A549 (cell line): ENCODE data around the gene INHBA. TPM values are rescaled to one million over a fixed set of nuclear protein-coding genes. Genes with fewer than 3 reads are reported as not detected.

ENCODE experiments used
- ATAC-seq, 2 experiments: fragments of 200-7000 bp in 1 of 2; fragments of >200 bp in 1 of 2; cut with Nextera tagmentation in 1 of 2; cut with Tn5 transposase in 1 of 2; 3 replicates each; pipeline versions ENCODE4 v1.8.0 to v1.9.1; 2018 to 2020; ENCODE audit warnings: mild to moderate bottlenecking in 1 of 2, moderate library complexity in 1 of 2
- CTCF ChIA-PET: fragments of 300-600 bp; sonication (Branson Sonifier 250); formaldehyde crosslinking; extraction: SDS; loops from one replicate; lab custom pipeline; 2021; ENCODE audit warnings: antibody characterized with exemption, inconsistent platforms; lab: Yijun Ruan, JAX
- POLR2A ChIA-PET: fragments of 350-600 bp; formaldehyde crosslinking; extraction: SDS; loops from one replicate; lab custom pipeline; 2021; ENCODE audit warnings: antibody characterized with exemption, inconsistent platforms; lab: Yijun Ruan, JAX
- DNase-seq, 2 experiments: peaks; one replicate each; pipeline versions ENCODE4 v3.0.0 to v3.0.0-alpha.2; 2011 to 2016; ENCODE audit warnings: low read depth in 1 of 2, low spot score in 1 of 2
- FAIRE-seq: peaks from 2 replicates; lab custom pipeline; 2011; peaks lifted over from hg19 to GRCh38; lab: Jason Lieb, UNC
- H3K27ac ChIP-seq, 2 experiments: fragments of >200 bp; sonication (Bioruptor Twin); formaldehyde crosslinking; 3 replicates each; pipeline ENCODE4 v1.5.1; 2016 to 2017
- H3K4me1 ChIP-seq: fragments of >200 bp; sonication (Bioruptor Twin); formaldehyde crosslinking; 3 replicates; pipeline ENCODE4 v1.6.1; 2016
- H3K4me2 ChIP-seq: fragments of >200 bp; sonication (Bioruptor Twin); formaldehyde crosslinking; 3 replicates; pipeline ENCODE4 v1.6.1; 2016
- H3K4me3 ChIP-seq: fragments of >200 bp; sonication (Bioruptor Twin); formaldehyde crosslinking; 3 replicates; pipeline ENCODE4 v1.5.1; 2016
- H3K9me3 ChIP-seq: fragments of >200 bp; sonication (Bioruptor Twin); formaldehyde crosslinking; 3 replicates; pipeline ENCODE4 v1.6.1; 2016
- CHD2 ChIP-seq: fragments of 150-350 bp; IDR thresholded peaks from 2 replicates; pipeline ENCODE4 v1.6.1; 2014; ENCODE audit warnings: low read length; ENCODE audit not compliant: partially characterized antibody
- EHF ChIP-seq: fragments of 250-450 bp; sonication (Bioruptor Pico); IDR thresholded peaks from 2 replicates; pipeline ENCODE4 v1.5.0; 2020; ENCODE audit warnings: mild to moderate bottlenecking
- HEYL ChIP-seq: fragments of 250-450 bp; sonication (Bioruptor Pico); IDR thresholded peaks from 2 replicates; pipeline ENCODE4 v1.8.0; 2021; ENCODE audit warnings: mild to moderate bottlenecking, moderate library complexity
- HOXA7 ChIP-seq: fragments of 250-450 bp; sonication (Bioruptor Pico); IDR thresholded peaks from 2 replicates; pipeline ENCODE4 v1.5.0; 2020; ENCODE audit warnings: mild to moderate bottlenecking, moderate library complexity
- KDM5A ChIP-seq: fragments of 200-600 bp; sonication (generic); IDR thresholded peaks from 2 replicates; pipeline ENCODE4 v1.6.1; 2016; ENCODE audit warnings: antibody characterized with exemption, mild to moderate bottlenecking
- NR3C1 ChIP-seq: fragments of >200 bp; sonication (Bioruptor Twin); formaldehyde crosslinking; IDR thresholded peaks from 3 replicates; pipeline ENCODE4 v1.6.1; 2017
- POLR2AphosphoS2 ChIP-seq: conservative IDR thresholded peaks from 2 replicates; pipeline ENCODE4 v1.6.1; 2012; ENCODE audit warnings: low read length, improper control_type of control experiment, inconsistent platforms
- RAD21 ChIP-seq, 2 experiments: fragments of >200 bp in 1 of 2; sonication (Bioruptor Twin) in 1 of 2; formaldehyde crosslinking in 1 of 2; IDR thresholded peaks in 1 of 2; conservative IDR thresholded peaks in 1 of 2; 2 replicates in 1 of 2; 3 replicates in 1 of 2; pipeline ENCODE4 v1.6.1; 2012 to 2018; ENCODE audit warnings: inconsistent platforms in 1 of 2
- RNF2 ChIP-seq: fragments of 200-600 bp; sonication (generic); IDR thresholded peaks from 2 replicates; pipeline ENCODE4 v1.6.1; 2016; ENCODE audit warnings: low read depth, mild to moderate bottlenecking, antibody characterized with exemption, moderate library complexity, borderline replicate concordance
- SMC3 ChIP-seq: fragments of >200 bp; sonication (Bioruptor Twin); formaldehyde crosslinking; IDR thresholded peaks from 3 replicates; pipeline ENCODE4 v1.6.1; 2018; ENCODE audit warnings: inconsistent platforms
- whole genome bisulfite sequencing: methylation state at CpG from one replicate; pipeline ENCODE4 v1.1.6; 2017; ENCODE audit errors: missing lambda C conversion rate; 5-methylcytosine and 5-hydroxymethylcytosine counted together
- polyA plus RNA-seq, 4 experiments: library from polyadenylated mRNA; depleted of rRNA in 3 of 4; stranded (reverse); fragments of >200 nt; fragmentation: RNase III in 1 of 4; extraction: RNeasy Plus Mini Kit Qiagen cat#74134 plus additional on column Dnase treatment in 1 of 4; gene quantifications; 2 replicates in 3 of 4; 3 replicates in 1 of 4; pipeline ENCODE4 v1.2.3, GENCODE V29; 2011 to 2017
- TF ChIP-seq, protein P1 (sequence below): IDR thresholded peaks from 2 replicates; pipeline ENCODE4 v1.6.1; 2012
- TF ChIP-seq, protein P2 (sequence below): fragments of >200 bp; sonication (Bioruptor Twin); formaldehyde crosslinking; IDR thresholded peaks from 3 replicates; pipeline ENCODE4 v1.6.1; 2016
- TF ChIP-seq, protein P3 (sequence below): fragments of 200-600 bp; sonication (generic); IDR thresholded peaks from 2 replicates; pipeline ENCODE4 v1.6.1; 2016; ENCODE audit warnings: antibody characterized with exemption, mild to moderate bottlenecking, moderate library complexity
- TF ChIP-seq, protein P4 (sequence below): fragments of 450-650 bp; IDR thresholded peaks from 2 replicates; pipeline ENCODE4 v1.6.1; 2014; ENCODE audit warnings: antibody characterized with exemption
- TF ChIP-seq, protein P5 (sequence below): fragments of 150-350 bp; IDR thresholded peaks from 2 replicates; pipeline ENCODE4 v1.6.1; 2014; ENCODE audit warnings: low read depth, mild to moderate bottlenecking, low read length
- TF ChIP-seq, protein P6 (sequence below): fragments of 250-450 bp; sonication (Bioruptor Pico); IDR thresholded peaks from 2 replicates; pipeline ENCODE4 v1.5.0; 2021; ENCODE audit warnings: mild to moderate bottlenecking, moderate library complexity, borderline replicate concordance
- TF ChIP-seq, protein P7 (sequence below): IDR thresholded peaks from 2 replicates; pipeline ENCODE4 v1.6.1; 2012; ENCODE audit warnings: low read depth, borderline replicate concordance
- TF ChIP-seq, protein P8 (sequence below): fragments of >200 bp; sonication (Bioruptor Twin); formaldehyde crosslinking; IDR thresholded peaks from 2 replicates; pipeline ENCODE4 v1.6.1; 2016

Gene INHBA
- polyA plus RNA-seq, 2 of the 4 experiments (the other 2 are of a cell fraction), result 0.13 to 0.23 TPM

DNA sequence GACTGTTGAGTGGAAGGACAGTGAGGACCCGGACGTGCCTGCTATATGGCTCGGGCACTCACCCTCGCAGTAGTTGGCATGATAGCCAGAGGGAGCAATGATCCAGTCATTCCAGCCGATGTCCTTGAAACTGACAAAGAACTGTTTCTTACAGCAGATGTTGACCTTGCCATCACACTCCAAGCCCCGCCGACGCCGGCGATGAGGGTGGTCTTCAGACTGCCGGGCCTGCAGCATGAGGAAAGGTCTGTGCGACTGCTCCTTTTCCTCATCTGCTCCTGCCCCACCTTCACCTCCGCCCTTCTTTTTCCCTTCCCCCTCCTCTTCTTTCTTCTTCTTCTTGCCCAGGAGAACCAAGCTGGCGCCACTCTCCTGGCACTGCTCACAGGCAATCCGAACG, 13.1 kb downstream of the INHBA start:
- Histone ChIP-seq H3K4me3 (no peak overlapping the region), H3K9me3 (no peaks in the 10 kb centered on the region), H3K4me1 (no peaks in the 10 kb centered on the region), H3K27ac (no peak overlapping the region), H3K4me2 (no peak overlapping the region)
- WGBS, result 57% methylated on average over 16 of the region's 16 CpGs
- POLR2A ChIA-PET, result no interaction called here
- TF ChIP-seq NR3C1 (no peak), CHD2 (no peak)
- TF ChIP-seq, protein P1, sequence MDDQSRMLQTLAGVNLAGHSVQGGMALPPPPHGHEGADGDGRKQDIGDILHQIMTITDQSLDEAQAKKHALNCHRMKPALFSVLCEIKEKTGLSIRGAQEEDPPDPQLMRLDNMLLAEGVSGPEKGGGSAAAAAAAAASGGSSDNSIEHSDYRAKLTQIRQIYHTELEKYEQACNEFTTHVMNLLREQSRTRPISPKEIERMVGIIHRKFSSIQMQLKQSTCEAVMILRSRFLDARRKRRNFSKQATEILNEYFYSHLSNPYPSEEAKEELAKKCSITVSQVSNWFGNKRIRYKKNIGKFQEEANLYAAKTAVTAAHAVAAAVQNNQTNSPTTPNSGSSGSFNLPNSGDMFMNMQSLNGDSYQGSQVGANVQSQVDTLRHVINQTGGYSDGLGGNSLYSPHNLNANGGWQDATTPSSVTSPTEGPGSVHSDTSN, result no peak
- TF ChIP-seq, protein P2, sequence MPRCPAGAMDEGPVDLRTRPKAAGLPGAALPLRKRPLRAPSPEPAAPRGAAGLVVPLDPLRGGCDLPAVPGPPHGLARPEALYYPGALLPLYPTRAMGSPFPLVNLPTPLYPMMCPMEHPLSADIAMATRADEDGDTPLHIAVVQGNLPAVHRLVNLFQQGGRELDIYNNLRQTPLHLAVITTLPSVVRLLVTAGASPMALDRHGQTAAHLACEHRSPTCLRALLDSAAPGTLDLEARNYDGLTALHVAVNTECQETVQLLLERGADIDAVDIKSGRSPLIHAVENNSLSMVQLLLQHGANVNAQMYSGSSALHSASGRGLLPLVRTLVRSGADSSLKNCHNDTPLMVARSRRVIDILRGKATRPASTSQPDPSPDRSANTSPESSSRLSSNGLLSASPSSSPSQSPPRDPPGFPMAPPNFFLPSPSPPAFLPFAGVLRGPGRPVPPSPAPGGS, result no peak
- no peak for FAIRE-seq
- CTCF ChIA-PET, result no interaction called here
- ATAC-seq, result no peak
- no peak for DNase-seq

DNA sequence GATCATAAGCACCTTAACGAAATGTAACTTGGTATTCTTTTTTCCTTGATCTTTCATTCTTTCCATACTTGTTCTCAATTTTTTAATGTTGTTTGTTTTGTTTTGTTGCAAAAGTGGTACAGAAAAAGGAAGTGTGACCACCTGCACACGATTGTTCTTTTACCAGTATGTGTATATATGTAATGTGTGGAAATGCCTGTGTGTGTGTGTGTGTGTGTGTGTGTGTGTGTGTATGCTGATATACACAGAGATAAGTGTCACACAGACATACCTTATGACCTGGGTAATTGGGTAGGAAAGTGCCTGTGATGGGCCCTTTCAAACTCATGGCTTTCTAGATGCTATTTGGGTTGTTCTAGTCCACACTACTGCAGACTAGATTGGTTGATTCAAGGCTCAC, 14.0 kb downstream of the INHBA start:
- FAIRE-seq (no peak), ATAC-seq (no peak), DNase-seq (no peak)
- POLR2A ChIA-PET, result no interaction called here
- H3K27ac ChIP-seq, result no peak overlapping the region
- WGBS, result 1% methylated on average over 2 of the region's 2 CpGs
- CTCF ChIA-PET, result interaction anchor here (3.0 kb wide), 1 partner anchor 7 kb away, joined by 15 read pairs; no protein-coding TSS in a partner anchor
- H3K4me2 ChIP-seq, result no peak overlapping the region
- H3K9me3 ChIP-seq, result no peaks in the 10 kb centered on the region
- H3K4me3 ChIP-seq, result no peak overlapping the region
- TF ChIP-seq, protein P3, sequence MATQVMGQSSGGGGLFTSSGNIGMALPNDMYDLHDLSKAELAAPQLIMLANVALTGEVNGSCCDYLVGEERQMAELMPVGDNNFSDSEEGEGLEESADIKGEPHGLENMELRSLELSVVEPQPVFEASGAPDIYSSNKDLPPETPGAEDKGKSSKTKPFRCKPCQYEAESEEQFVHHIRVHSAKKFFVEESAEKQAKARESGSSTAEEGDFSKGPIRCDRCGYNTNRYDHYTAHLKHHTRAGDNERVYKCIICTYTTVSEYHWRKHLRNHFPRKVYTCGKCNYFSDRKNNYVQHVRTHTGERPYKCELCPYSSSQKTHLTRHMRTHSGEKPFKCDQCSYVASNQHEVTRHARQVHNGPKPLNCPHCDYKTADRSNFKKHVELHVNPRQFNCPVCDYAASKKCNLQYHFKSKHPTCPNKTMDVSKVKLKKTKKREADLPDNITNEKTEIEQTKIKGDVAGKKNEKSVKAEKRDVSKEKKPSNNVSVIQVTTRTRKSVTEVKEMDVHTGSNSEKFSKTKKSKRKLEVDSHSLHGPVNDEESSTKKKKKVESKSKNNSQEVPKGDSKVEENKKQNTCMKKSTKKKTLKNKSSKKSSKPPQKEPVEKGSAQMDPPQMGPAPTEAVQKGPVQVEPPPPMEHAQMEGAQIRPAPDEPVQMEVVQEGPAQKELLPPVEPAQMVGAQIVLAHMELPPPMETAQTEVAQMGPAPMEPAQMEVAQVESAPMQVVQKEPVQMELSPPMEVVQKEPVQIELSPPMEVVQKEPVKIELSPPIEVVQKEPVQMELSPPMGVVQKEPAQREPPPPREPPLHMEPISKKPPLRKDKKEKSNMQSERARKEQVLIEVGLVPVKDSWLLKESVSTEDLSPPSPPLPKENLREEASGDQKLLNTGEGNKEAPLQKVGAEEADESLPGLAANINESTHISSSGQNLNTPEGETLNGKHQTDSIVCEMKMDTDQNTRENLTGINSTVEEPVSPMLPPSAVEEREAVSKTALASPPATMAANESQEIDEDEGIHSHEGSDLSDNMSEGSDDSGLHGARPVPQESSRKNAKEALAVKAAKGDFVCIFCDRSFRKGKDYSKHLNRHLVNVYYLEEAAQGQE, result no peak
- TF ChIP-seq POLR2AphosphoS2, result no peak
- TF ChIP-seq, protein P4, sequence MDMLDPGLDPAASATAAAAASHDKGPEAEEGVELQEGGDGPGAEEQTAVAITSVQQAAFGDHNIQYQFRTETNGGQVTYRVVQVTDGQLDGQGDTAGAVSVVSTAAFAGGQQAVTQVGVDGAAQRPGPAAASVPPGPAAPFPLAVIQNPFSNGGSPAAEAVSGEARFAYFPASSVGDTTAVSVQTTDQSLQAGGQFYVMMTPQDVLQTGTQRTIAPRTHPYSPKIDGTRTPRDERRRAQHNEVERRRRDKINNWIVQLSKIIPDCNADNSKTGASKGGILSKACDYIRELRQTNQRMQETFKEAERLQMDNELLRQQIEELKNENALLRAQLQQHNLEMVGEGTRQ, result no peak
- H3K4me1 ChIP-seq, result no peaks in the 10 kb centered on the region

DNA sequence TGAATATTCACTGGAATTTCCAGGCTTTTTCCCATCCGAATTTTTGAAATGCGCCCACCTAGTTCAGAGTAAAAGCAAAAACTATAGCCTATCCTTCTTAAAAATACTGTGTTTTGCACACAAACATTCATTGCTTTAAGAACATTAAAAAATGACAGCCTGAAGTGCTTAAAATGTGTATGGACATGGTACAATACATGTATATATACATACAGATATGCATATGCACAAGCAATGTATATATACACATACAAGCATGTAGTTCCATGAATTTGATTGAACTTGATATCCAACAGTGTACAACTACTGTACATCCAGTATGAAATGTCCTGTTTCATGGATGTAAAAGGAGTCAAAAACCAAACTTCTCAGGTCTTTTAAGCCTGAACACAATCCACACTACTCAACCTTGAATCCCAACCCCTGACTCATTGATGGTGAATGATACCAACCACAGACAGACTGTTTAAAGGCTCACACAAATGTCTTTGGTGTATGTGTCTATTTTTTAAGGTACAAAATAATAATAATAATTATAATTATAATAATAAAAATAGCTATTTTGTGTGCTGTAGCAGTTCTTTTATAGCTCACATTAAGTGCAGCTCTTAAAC, 14.8 kb downstream of the INHBA start:
- no peak overlapping the region for H3K4me2 ChIP-seq
- 38% methylated on average over 2 of the region's 2 CpGs for WGBS
- H3K4me1 ChIP-seq, result no peaks in the 10 kb centered on the region
- DNase-seq (no peak), ATAC-seq (no peak), FAIRE-seq (no peak)
- H3K9me3 ChIP-seq, result no peaks in the 10 kb centered on the region
- ChIA-PET POLR2A (no interaction called here), CTCF (interaction anchor here (3.0 kb wide), 1 partner anchor 8 kb away, joined by 15 read pairs; no protein-coding TSS in a partner anchor)
- H3K4me3 ChIP-seq, result no peak overlapping the region
- no peak overlapping the region for H3K27ac ChIP-seq
- TF ChIP-seq RNF2 (no peak), SMC3 (no peak), HOXA7 (no peak), KDM5A (no peak), HEYL (CRISPR knock-in tag) (no peak), NR3C1 (no peak), CHD2 (no peak), EHF (CRISPR knock-in tag) (no peak), RAD21 (conservative IDR thresholded peaks at IDR 0.05 in 1 of 2, IDR thresholded peaks at IDR 0.05 in 1 of 2) (no peak)
- TF ChIP-seq, protein P5, sequence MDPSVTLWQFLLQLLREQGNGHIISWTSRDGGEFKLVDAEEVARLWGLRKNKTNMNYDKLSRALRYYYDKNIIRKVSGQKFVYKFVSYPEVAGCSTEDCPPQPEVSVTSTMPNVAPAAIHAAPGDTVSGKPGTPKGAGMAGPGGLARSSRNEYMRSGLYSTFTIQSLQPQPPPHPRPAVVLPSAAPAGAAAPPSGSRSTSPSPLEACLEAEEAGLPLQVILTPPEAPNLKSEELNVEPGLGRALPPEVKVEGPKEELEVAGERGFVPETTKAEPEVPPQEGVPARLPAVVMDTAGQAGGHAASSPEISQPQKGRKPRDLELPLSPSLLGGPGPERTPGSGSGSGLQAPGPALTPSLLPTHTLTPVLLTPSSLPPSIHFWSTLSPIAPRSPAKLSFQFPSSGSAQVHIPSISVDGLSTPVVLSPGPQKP, result no peak
- TF ChIP-seq, protein P6, sequence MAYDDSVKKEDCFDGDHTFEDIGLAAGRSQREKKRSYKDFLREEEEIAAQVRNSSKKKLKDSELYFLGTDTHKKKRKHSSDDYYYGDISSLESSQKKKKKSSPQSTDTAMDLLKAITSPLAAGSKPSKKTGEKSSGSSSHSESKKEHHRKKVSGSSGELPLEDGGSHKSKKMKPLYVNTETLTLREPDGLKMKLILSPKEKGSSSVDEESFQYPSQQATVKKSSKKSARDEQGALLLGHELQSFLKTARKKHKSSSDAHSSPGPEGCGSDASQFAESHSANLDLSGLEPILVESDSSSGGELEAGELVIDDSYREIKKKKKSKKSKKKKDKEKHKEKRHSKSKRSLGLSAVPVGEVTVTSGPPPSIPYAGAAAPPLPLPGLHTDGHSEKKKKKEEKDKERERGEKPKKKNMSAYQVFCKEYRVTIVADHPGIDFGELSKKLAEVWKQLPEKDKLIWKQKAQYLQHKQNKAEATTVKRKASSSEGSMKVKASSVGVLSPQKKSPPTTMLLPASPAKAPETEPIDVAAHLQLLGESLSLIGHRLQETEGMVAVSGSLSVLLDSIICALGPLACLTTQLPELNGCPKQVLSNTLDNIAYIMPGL (CRISPR knock-in tag), result no peak
- TF ChIP-seq, protein P7, sequence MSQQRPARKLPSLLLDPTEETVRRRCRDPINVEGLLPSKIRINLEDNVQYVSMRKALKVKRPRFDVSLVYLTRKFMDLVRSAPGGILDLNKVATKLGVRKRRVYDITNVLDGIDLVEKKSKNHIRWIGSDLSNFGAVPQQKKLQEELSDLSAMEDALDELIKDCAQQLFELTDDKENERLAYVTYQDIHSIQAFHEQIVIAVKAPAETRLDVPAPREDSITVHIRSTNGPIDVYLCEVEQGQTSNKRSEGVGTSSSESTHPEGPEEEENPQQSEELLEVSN, result no peak
- TF ChIP-seq, protein P8, sequence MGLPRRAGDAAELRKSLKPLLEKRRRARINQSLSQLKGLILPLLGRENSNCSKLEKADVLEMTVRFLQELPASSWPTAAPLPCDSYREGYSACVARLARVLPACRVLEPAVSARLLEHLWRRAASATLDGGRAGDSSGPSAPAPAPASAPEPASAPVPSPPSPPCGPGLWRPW, result no peak
